HepG2 (cell line): ENCODE data around the gene L3MBTL1. TPM values are rescaled to one million over a fixed set of nuclear protein-coding genes. Genes with fewer than 3 reads are reported as not detected.

Experiments
- FOSL1 ChIP-seq: sonication (generic); formaldehyde crosslinking; IDR thresholded peaks from 2 replicates; pipeline ENCODE4 v1.9.0; 2021; ENCODE audit warnings: missing genetic modification reagents, borderline replicate concordance
- HIVEP1 ChIP-seq: sonication (generic); formaldehyde crosslinking; IDR thresholded peaks from 2 replicates; pipeline ENCODE4 v1.4.0; 2020; ENCODE audit warnings: mild to moderate bottlenecking, missing genetic modification reagents
- HMGXB4 ChIP-seq, 2 experiments: sonication (generic) in 1 of 2; formaldehyde crosslinking in 1 of 2; IDR thresholded peaks; 2 replicates each; pipeline versions ENCODE4 v1.4.0 to v1.6.1; 2018 to 2020; ENCODE audit warnings: missing genetic modification reagents in 2 of 2, borderline replicate concordance in 1 of 2, low read depth in 1 of 2, mild to moderate bottlenecking in 1 of 2, missing biosample characterization in 1 of 2
- IRF2 ChIP-seq: IDR thresholded peaks from 2 replicates; pipeline ENCODE4 v1.6.1; 2018; ENCODE audit warnings: missing genetic modification reagents, missing compliant biosample characterization
- JUN ChIP-seq: sonication (generic); formaldehyde crosslinking; IDR thresholded peaks from 2 replicates; pipeline ENCODE4 v1.4.0; 2020; ENCODE audit warnings: mild to moderate bottlenecking, missing genetic modification reagents
- NFATC3 ChIP-seq: sonication (generic); formaldehyde crosslinking; IDR thresholded peaks from 2 replicates; pipeline ENCODE4 v1.5.1; 2020; ENCODE audit warnings: mild to moderate bottlenecking, missing genetic modification reagents
- REL ChIP-seq: sonication (generic); formaldehyde crosslinking; conservative IDR thresholded peaks from 2 replicates; pipeline ENCODE4 v1.8.0; 2022; ENCODE audit warnings: mild to moderate bottlenecking, missing genetic modification reagents, moderate library complexity
- RFX5 ChIP-seq: IDR thresholded peaks from 2 replicates; pipeline ENCODE4 v1.6.1; 2011; ENCODE audit warnings: low read depth, low read length, improper control_type of control experiment
- RNF2 ChIP-seq: fragments of 450-650 bp; conservative IDR thresholded peaks from 2 replicates; pipeline ENCODE4 v1.6.1; 2016; ENCODE audit warnings: low read depth
- SNAPC2 ChIP-seq: sonication (generic); formaldehyde crosslinking; IDR thresholded peaks from 2 replicates; pipeline ENCODE4 v1.8.1; 2022; ENCODE audit warnings: mild to moderate bottlenecking, missing genetic modification reagents
- ZBTB3 ChIP-seq: sonication (generic); formaldehyde crosslinking; IDR thresholded peaks from 2 replicates; pipeline ENCODE4 v1.4.0; 2020; ENCODE audit warnings: low read depth, mild to moderate bottlenecking, moderate library complexity, missing genetic modification reagents, borderline replicate concordance
- ZBTB40 ChIP-seq, 2 experiments: fragments of 450-650 bp in 1 of 2; sonication (generic) in 1 of 2; formaldehyde crosslinking in 1 of 2; IDR thresholded peaks; 2 replicates each; pipeline versions ENCODE4 v1.6.1 to v1.8.0; 2016 to 2022; ENCODE audit warnings: antibody characterized with exemption in 1 of 2, mild to moderate bottlenecking in 1 of 2, missing genetic modification reagents in 1 of 2
- ZKSCAN8 ChIP-seq: IDR thresholded peaks from 2 replicates; pipeline ENCODE4 v1.6.1; 2016; ENCODE audit warnings: borderline replicate concordance, missing genetic modification reagents, missing compliant biosample characterization
- ZNF543 ChIP-seq: sonication (generic); formaldehyde crosslinking; IDR thresholded peaks from 2 replicates; pipeline ENCODE4 v1.4.0; 2020; ENCODE audit warnings: mild to moderate bottlenecking, missing genetic modification reagents
- ZNF547 ChIP-seq: sonication (generic); formaldehyde crosslinking; IDR thresholded peaks from 2 replicates; pipeline ENCODE4 v1.5.1; 2020; ENCODE audit warnings: mild to moderate bottlenecking, missing genetic modification reagents
- ZNF704 ChIP-seq: sonication (generic); formaldehyde crosslinking; IDR thresholded peaks from 2 replicates; pipeline ENCODE4 v1.8.1; 2023; ENCODE audit warnings: mild to moderate bottlenecking, inconsistent platforms, moderate library complexity, missing genetic modification reagents, borderline replicate concordance
- polyA plus RNA-seq, 8 experiments: library from polyadenylated mRNA; depleted of rRNA in 3 of 8; stranded (reverse) in 7 of 8; unstranded in 1 of 8; fragments of >200 nt; fragmentation: Illumina TruSeq in 4 of 8; extraction: Trizol in 4 of 8; gene quantifications; 2 replicates each; pipeline versions ENCODE4 v1.2.1 to v1.2.3, GENCODE V29; 2011 to 2016; ENCODE audit warnings: low read depth in 4 of 8, missing spikeins in 1 of 8, mixed read lengths in 1 of 8; ENCODE audit not compliant: insufficient read depth in 1 of 8
- total RNA-seq, 5 experiments: library from RNA; depleted of rRNA; stranded (reverse); fragments of >200 nt; fragmentation: Illumina TruSeq; extraction: Trizol; gene quantifications; 2 replicates each; pipeline ENCODE4 v1.2.3, GENCODE V29; 2016; ENCODE audit warnings: low read depth in 1 of 5

The L3MBTL1 gene
- total and polyA plus RNA-seq, 2 of the 13 experiments (the other 11 are each of a cell fraction or from before 2014, with no cell fraction given) = 9.0 to 17.8 TPM

GRCh38 chr20:43530321-43531090 lies 23.0 kb downstream of the L3MBTL1 start (continued):
- TF ChIP-seq ZNF704 (CRISPR knock-in tag) = peak; percentile 59; the same call in 1 of the 2 replicates
- no peak for TF ChIP-seq ZBTB40 (IDR thresholded peaks at IDR 0.05)
- TF ChIP-seq ZBTB40 (CRISPR knock-in tag; IDR thresholded peaks at IDR 0.05) = peak; percentile 76; the same call in 1 of the 2 replicates
- TF ChIP-seq RFX5 = no peak
- no peak for TF ChIP-seq REL (CRISPR knock-in tag)
- TF ChIP-seq HMGXB4 (CRISPR knock-in tag; IDR thresholded peaks at IDR 0.05; ENCODE audit: borderline replicate concordance in 1 of 2, low read depth in 1 of 2) = peak; percentile 54 to 77; a peak in 3 of 4 replicates
- peak; percentile 99 for TF ChIP-seq RNF2
- peak; percentile 90 for TF ChIP-seq ZKSCAN8 (CRISPR knock-in tag)
- no peak for TF ChIP-seq ZNF543 (CRISPR knock-in tag)
- 0 out of 2 replicates have a peak, but pooled peaks have one; percentile 36 for TF ChIP-seq NFATC3 (CRISPR knock-in tag)
- TF ChIP-seq ZBTB3 (CRISPR knock-in tag) = no peak
- peak; percentile 89; the same call in 1 of the 2 replicates for TF ChIP-seq HIVEP1 (CRISPR knock-in tag)
- TF ChIP-seq SNAPC2 (CRISPR knock-in tag) = peak; percentile 92
- peak; percentile 92 for TF ChIP-seq ZNF547
- TF ChIP-seq JUN (CRISPR knock-in tag) = peak; percentile 97
- TF ChIP-seq FOSL1 (CRISPR knock-in tag) = peak; percentile 87
- peak; percentile 92 for TF ChIP-seq IRF2 (CRISPR knock-in tag)
